ENCODE results near the gene GDF9. TPM values are rescaled to one million over a fixed set of nuclear protein-coding genes. Genes with fewer than 3 reads are reported as not detected.

The GDF9 gene
- polyA plus RNA-seq (2013, experiment 1 of 2), result 0.10 TPM
- 0.19 TPM for polyA plus RNA-seq (2013, experiment 2 of 2)

GRCh38 chr5:132866342-132867045 lies at the start of gene GDF9, which contains the start of gene UQCRQ:
GDF9 (minus strand) TSS chr5:132866469; CDS start chr5:132864533, 1,936 bp downstream.
UQCRQ (plus strand) TSS chr5:132866642; CDS start chr5:132866882, 240 bp downstream.
- H3K4me3 ChIP-seq (ENCODE audit: low read length), result peak within 1 kb of the TSS; percentile 90
- under 1% methylated on average over 55 of the region's 55 CpGs for WGBS
- peak within 1 kb of the TSS; percentile 92 for H3K9ac ChIP-seq (ENCODE audit: low read depth, low read length)
- H3K4me1 ChIP-seq (ENCODE audit: insufficient read depth, low read length), result peaks cover 9% of the 10 kb centered on the region; the same call in 1 of the 2 replicates
- H3K9me3 ChIP-seq (ENCODE audit: insufficient read depth, low read depth, low read length), result no peaks in the 10 kb centered on the region
- H3K36me3 ChIP-seq (ENCODE audit: insufficient read depth, low read length), result peaks cover 26% of the 10 kb centered on the region
- H3K27me3 ChIP-seq (ENCODE audit: insufficient read depth, low read length), result no peaks in the 10 kb centered on the region; the same call in 1 of the 2 replicates
- H3K27ac ChIP-seq (ENCODE audit: low read depth, low read length), result peak within 1 kb of the TSS; percentile 87

GRCh38 chr5:132915681-132916080 lies 49.4 kb upstream of the GDF9 start:
- Histone ChIP-seq H3K4me1 (ENCODE audit: insufficient read depth, low read length) (no peaks in the 10 kb centered on the region), H3K4me3 (ENCODE audit: low read length) (no peak overlapping the region), H3K9me3 (ENCODE audit: insufficient read depth, low read depth, low read length) (no peaks in the 10 kb centered on the region), H3K36me3 (ENCODE audit: insufficient read depth, low read length) (peaks cover 63% of the 10 kb centered on the region), H3K9ac (ENCODE audit: low read depth, low read length) (no peak overlapping the region), H3K27ac (ENCODE audit: low read depth, low read length) (no peak overlapping the region), H3K27me3 (ENCODE audit: insufficient read depth, low read length) (no peaks in the 10 kb centered on the region)
- 91% methylated on average over 5 of the region's 5 CpGs for WGBS

DNA sequence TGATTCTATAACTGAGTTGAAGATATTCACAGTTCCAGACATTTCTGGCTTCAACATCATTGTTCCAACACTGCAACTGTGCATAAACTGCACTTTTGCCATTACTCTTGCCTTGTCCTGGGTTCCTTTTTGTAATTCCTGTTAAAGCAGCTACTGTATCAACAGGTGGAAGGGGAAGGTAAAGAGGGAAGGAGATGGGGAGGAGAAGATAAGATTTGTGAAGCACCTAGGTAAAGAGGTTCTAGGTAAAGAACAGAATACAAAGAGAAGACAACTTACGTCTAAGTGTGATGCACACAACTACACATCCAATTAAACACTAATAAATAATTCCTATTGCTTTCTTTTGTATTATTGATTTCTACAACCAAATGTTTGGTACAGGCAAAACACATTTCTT lies 43.4 kb upstream of the GDF9 start:
- Histone ChIP-seq H3K4me3 (ENCODE audit: low read length) (no peak overlapping the region), H3K4me1 (ENCODE audit: insufficient read depth, low read length) (peaks cover 5% of the 10 kb centered on the region; the same call in 1 of the 2 replicates), H3K27ac (ENCODE audit: low read depth, low read length) (no peak overlapping the region), H3K27me3 (ENCODE audit: insufficient read depth, low read length) (no peaks in the 10 kb centered on the region), H3K36me3 (ENCODE audit: insufficient read depth, low read length) (peaks cover 49% of the 10 kb centered on the region), H3K9ac (ENCODE audit: low read depth, low read length) (no peak overlapping the region), H3K9me3 (ENCODE audit: insufficient read depth, low read depth, low read length) (no peaks in the 10 kb centered on the region)
- WGBS, result no CpG with 5 or more reads among the region's 1 CpG

GRCh38 chr5:132907161-132907560 lies 40.9 kb upstream of the GDF9 start:
- H3K4me1 ChIP-seq (ENCODE audit: insufficient read depth, low read length), result peaks cover 5% of the 10 kb centered on the region; the same call in 1 of the 2 replicates
- no peaks in the 10 kb centered on the region for H3K9me3 ChIP-seq (ENCODE audit: insufficient read depth, low read depth, low read length)
- H3K27me3 ChIP-seq (ENCODE audit: insufficient read depth, low read length), result no peaks in the 10 kb centered on the region
- no peak overlapping the region for H3K4me3 ChIP-seq (ENCODE audit: low read length)
- 90% methylated on average over 2 of the region's 2 CpGs for WGBS
- peaks cover 54% of the 10 kb centered on the region for H3K36me3 ChIP-seq (ENCODE audit: insufficient read depth, low read length)
- H3K9ac ChIP-seq (ENCODE audit: low read depth, low read length), result no peak overlapping the region
- H3K27ac ChIP-seq (ENCODE audit: low read depth, low read length), result no peak overlapping the region

- H3K36me3 ChIP-seq (ENCODE audit: insufficient read depth, low read length), result peaks cover 53% of the 10 kb centered on the region
- no peak overlapping the region for H3K4me3 ChIP-seq (ENCODE audit: low read length)
- peaks cover 5% of the 10 kb centered on the region; the same call in 1 of the 2 replicates for H3K4me1 ChIP-seq (ENCODE audit: insufficient read depth, low read length)
- no peaks in the 10 kb centered on the region for H3K9me3 ChIP-seq (ENCODE audit: insufficient read depth, low read depth, low read length)
- no peak overlapping the region for H3K9ac ChIP-seq (ENCODE audit: low read depth, low read length)
- no peaks in the 10 kb centered on the region for H3K27me3 ChIP-seq (ENCODE audit: insufficient read depth, low read length)
- no peak overlapping the region for H3K27ac ChIP-seq (ENCODE audit: low read depth, low read length)
- WGBS, result 100% methylated on average over 2 of the region's 2 CpGs
Observed at GRCh38 chr5:132905938-132906337, 39.7 kb upstream of the GDF9 start.

GRCh38 chr5:132901730-132902129 lies 35.5 kb upstream of the GDF9 start:
- H3K27me3 ChIP-seq (ENCODE audit: insufficient read depth, low read length), result no peaks in the 10 kb centered on the region
- H3K9me3 ChIP-seq (ENCODE audit: insufficient read depth, low read depth, low read length), result no peaks in the 10 kb centered on the region
- H3K36me3 ChIP-seq (ENCODE audit: insufficient read depth, low read length), result peaks cover 69% of the 10 kb centered on the region
- no peaks in the 10 kb centered on the region for H3K4me1 ChIP-seq (ENCODE audit: insufficient read depth, low read length)
- H3K9ac ChIP-seq (ENCODE audit: low read depth, low read length), result no peak overlapping the region
- no peak overlapping the region for H3K4me3 ChIP-seq (ENCODE audit: low read length)
- WGBS, result 97% methylated on average over 3 of the region's 3 CpGs
- H3K27ac ChIP-seq (ENCODE audit: low read depth, low read length), result no peak overlapping the region

DNA sequence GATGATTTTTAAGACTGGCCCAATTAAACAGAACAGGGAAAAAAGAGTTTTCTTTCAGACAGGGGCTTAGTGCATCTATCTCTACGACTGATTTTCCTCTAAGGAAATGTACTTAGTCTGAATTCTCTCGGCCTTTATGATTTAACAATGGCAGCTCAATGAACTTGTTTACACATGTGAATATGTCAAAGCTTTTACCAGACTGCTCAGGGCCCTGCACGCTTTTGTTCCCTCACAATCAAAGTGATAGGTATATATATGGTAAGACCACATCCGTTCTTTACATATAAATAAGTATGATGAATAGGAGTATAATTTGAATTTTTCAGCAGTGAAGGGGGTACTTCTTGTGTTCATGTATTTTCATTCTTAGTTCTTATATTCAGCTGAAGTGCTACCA lies 34.8 kb upstream of the GDF9 start:
- H3K4me1 ChIP-seq (ENCODE audit: insufficient read depth, low read length), result no peaks in the 10 kb centered on the region
- no peak overlapping the region for H3K4me3 ChIP-seq (ENCODE audit: low read length)
- no peak overlapping the region for H3K9ac ChIP-seq (ENCODE audit: low read depth, low read length)
- H3K9me3 ChIP-seq (ENCODE audit: insufficient read depth, low read depth, low read length), result no peaks in the 10 kb centered on the region
- WGBS, result 98% methylated on average over 3 of the region's 4 CpGs
- peaks cover 76% of the 10 kb centered on the region for H3K36me3 ChIP-seq (ENCODE audit: insufficient read depth, low read length)
- no peak overlapping the region for H3K27ac ChIP-seq (ENCODE audit: low read depth, low read length)
- H3K27me3 ChIP-seq (ENCODE audit: insufficient read depth, low read length), result no peaks in the 10 kb centered on the region

- Histone ChIP-seq H3K4me1 (ENCODE audit: insufficient read depth, low read length) (no peaks in the 10 kb centered on the region), H3K4me3 (ENCODE audit: low read length) (no peak overlapping the region), H3K9ac (ENCODE audit: low read depth, low read length) (no peak overlapping the region), H3K9me3 (ENCODE audit: insufficient read depth, low read depth, low read length) (no peaks in the 10 kb centered on the region), H3K27ac (ENCODE audit: low read depth, low read length) (no peak overlapping the region), H3K27me3 (ENCODE audit: insufficient read depth, low read length) (no peaks in the 10 kb centered on the region), H3K36me3 (ENCODE audit: insufficient read depth, low read length) (peaks cover 90% of the 10 kb centered on the region)
- 87% methylated on average over 3 of the region's 3 CpGs for WGBS
Observed at GRCh38 chr5:132898094-132898493, 31.8 kb upstream of the GDF9 start.

- peaks cover 93% of the 10 kb centered on the region for H3K36me3 ChIP-seq (ENCODE audit: insufficient read depth, low read length)
- no peaks in the 10 kb centered on the region for H3K9me3 ChIP-seq (ENCODE audit: insufficient read depth, low read depth, low read length)
- H3K4me3 ChIP-seq (ENCODE audit: low read length), result no peak overlapping the region
- no peak overlapping the region for H3K27ac ChIP-seq (ENCODE audit: low read depth, low read length)
- WGBS, result 93% methylated on average over 7 of the region's 7 CpGs
- no peaks in the 10 kb centered on the region for H3K27me3 ChIP-seq (ENCODE audit: insufficient read depth, low read length)
- no peaks in the 10 kb centered on the region for H3K4me1 ChIP-seq (ENCODE audit: insufficient read depth, low read length)
- H3K9ac ChIP-seq (ENCODE audit: low read depth, low read length), result no peak overlapping the region
Observed at GRCh38 chr5:132896685-132897084, 30.4 kb upstream of the GDF9 start.

- Histone ChIP-seq H3K36me3 (ENCODE audit: insufficient read depth, low read length) (peaks cover 93% of the 10 kb centered on the region), H3K9ac (ENCODE audit: low read depth, low read length) (no peak overlapping the region), H3K4me1 (ENCODE audit: insufficient read depth, low read length) (no peaks in the 10 kb centered on the region), H3K4me3 (ENCODE audit: low read length) (no peak overlapping the region), H3K27ac (ENCODE audit: low read depth, low read length) (no peak overlapping the region), H3K27me3 (ENCODE audit: insufficient read depth, low read length) (no peaks in the 10 kb centered on the region), H3K9me3 (ENCODE audit: insufficient read depth, low read depth, low read length) (no peaks in the 10 kb centered on the region)
- WGBS, result 97% methylated on average over 4 of the region's 4 CpGs
Observed at GRCh38 chr5:132895719-132896305, 29.5 kb upstream of the GDF9 start.

DNA sequence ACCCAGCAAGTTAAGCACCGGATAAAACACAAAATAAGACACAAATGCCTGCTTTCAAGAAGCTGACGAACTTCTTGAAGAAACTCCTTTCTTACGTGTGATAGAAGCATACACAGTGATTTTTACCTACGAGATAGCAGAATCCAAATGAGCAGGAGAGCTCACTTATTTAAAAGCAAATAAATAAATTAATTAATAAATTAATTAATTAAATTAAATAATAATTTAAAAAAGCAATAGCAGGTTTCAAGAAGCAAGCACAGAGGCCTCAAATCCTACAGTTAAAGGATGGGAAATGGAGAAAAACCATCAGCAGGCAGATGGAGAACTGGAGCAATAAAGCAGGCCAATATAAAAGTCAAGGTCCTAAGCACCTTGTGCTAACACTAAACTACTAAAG lies 24.5 kb upstream of the GDF9 start:
- no peak overlapping the region for H3K9ac ChIP-seq (ENCODE audit: low read depth, low read length)
- H3K4me3 ChIP-seq (ENCODE audit: low read length), result no peak overlapping the region
- WGBS, result 97% methylated on average over 4 of the region's 4 CpGs
- H3K9me3 ChIP-seq (ENCODE audit: insufficient read depth, low read depth, low read length), result no peaks in the 10 kb centered on the region
- no peak overlapping the region for H3K27ac ChIP-seq (ENCODE audit: low read depth, low read length)
- H3K27me3 ChIP-seq (ENCODE audit: insufficient read depth, low read length), result no peaks in the 10 kb centered on the region
- no peaks in the 10 kb centered on the region for H3K4me1 ChIP-seq (ENCODE audit: insufficient read depth, low read length)
- peaks cover 99% of the 10 kb centered on the region for H3K36me3 ChIP-seq (ENCODE audit: insufficient read depth, low read length)
